KOPT-K1 (cell line): ENCODE measurements around the gene OR8B8.
"Not testable (repeated sequence)": the region's sequence is repeated elsewhere in the genome, so short reads cannot be mapped to it uniquely, and the experiment has no call there.

ENCODE experiments used
- H3K27ac ChIP-seq: fragments of 200-600 bp; sonication (generic); 2 replicates; pipeline ENCODE4 v1.5.1; 2016; ENCODE audit warnings: antibody characterized with exemption, mild to moderate bottlenecking, low read depth, low read length; ENCODE audit not compliant: poor library complexity, severe bottlenecking
- H3K36me3 ChIP-seq: fragments of 200-600 bp; sonication (generic); 2 replicates; pipeline ENCODE4 v1.5.1; 2017; ENCODE audit warnings: antibody characterized with exemption, mild to moderate bottlenecking, low read length, moderate library complexity; ENCODE audit not compliant: insufficient read depth
- H3K9me3 ChIP-seq: fragments of 200-600 bp; sonication (generic); 2 replicates; pipeline ENCODE4 v1.5.1; 2017; ENCODE audit warnings: antibody characterized with exemption, low read length, mild to moderate bottlenecking; ENCODE audit not compliant: insufficient read depth, poor library complexity, severe bottlenecking

The OR8B8 gene

DNA sequence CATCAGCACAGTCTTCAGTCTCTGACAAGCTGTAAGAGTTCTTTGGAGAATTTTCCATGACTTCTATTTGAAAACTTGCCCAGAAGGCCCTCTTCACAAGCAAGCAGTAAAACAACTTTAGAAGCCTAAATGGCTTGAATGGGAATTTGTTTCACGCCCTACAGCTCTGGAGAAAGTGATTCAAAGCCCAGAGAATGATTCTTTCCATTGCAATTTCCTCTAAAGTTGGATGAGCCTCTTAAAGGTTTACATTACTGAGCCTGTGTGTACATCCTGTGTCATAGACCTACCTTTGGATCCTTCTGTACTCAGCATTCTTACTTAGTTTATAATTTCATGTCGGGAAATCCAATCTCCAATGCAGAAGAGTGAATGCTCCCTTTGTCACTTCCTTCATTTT is 39.9 kb downstream of the OR8B8 start:
- H3K9me3 ChIP-seq, result no peaks in the 10 kb centered on the region
- no peak overlapping the region for H3K27ac ChIP-seq
- no peaks in the 10 kb centered on the region for H3K36me3 ChIP-seq

DNA sequence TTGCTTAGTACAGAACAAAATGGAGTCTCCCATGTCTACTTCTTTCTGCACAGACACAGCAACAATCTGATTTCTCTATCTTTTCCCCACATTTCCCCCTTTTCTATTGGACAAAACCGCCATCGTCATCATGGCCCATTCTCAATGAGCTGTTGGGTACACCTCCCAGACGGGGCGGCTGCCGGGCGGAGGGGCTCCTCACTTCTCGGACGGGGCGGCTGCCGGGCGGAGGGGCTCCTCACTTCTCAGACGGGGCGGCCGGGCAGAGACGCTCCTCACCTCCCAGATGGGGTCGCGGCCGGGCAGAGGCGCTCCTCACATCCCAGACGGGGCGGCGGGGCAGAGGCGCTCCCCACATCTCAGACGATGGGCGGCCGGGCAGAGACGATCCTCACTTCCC is 42.3 kb downstream of the OR8B8 start:
- H3K36me3 ChIP-seq, H3K27ac ChIP-seq, H3K9me3 ChIP-seq: not testable (repeated sequence)

DNA sequence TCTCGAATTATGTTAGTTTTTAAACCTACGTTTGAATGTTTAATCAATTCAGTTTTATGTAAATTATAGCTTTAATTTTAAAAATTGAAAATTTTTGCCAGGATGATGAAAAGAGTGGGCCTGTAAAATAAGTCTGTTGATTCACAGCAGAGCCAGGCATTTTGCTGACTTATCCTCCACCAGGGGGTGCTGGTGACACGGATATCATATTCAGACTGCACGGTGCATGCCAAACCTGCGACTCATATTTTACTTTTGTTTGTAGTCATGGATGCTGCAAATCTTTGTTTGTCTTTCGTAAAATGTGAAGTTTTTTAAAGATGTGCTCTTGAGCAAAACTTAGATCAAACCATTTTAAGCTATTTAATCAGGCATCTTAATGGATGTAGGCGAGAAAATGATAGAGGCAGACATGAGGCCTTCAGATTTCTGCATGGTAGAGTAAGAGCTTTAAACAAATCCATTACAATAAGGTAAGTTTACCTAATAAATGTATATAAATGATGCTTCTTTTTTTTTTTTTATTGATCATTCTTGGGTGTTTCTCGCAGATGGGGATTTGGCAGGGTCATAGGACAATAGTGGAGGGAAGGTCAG is 43.1 kb downstream of the OR8B8 start:
- Histone ChIP-seq H3K36me3 (no peaks in the 10 kb centered on the region), H3K9me3 (no peaks in the 10 kb centered on the region)

DNA sequence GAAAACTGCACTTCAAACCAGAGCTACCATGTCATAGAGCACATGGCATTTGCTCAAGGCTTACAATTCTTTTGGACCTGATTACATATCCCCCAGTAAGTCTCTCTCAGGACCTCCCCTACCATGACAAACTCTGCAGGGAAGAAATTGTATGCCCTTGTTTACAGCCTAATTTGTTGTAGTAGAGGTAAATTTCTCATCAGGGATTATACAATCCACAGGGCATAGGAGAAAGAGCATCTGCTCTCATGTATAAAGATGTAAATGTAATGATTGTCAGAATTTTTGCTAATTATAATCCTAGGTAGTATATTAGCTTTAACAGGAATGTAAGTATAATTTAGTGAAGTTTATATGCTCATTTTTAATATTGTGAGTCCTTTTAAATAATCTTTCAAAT is 46.6 kb downstream of the OR8B8 start, which contains the start of gene OR8B3:
TSS of gene OR8B3 (minus strand) at position 101 of the 400 bp plus-strand sequence. CDS start 1,673 bp downstream, outside the sequence.
- no peak within 1 kb of the TSS for H3K27ac ChIP-seq
- no peaks in the 10 kb centered on the region for H3K9me3 ChIP-seq
- H3K36me3 ChIP-seq, result no peaks in the 10 kb centered on the region

More for the DNA sequence above, 43.1 kb downstream of the OR8B8 start:
- no peak overlapping the region for H3K27ac ChIP-seq

DNA sequence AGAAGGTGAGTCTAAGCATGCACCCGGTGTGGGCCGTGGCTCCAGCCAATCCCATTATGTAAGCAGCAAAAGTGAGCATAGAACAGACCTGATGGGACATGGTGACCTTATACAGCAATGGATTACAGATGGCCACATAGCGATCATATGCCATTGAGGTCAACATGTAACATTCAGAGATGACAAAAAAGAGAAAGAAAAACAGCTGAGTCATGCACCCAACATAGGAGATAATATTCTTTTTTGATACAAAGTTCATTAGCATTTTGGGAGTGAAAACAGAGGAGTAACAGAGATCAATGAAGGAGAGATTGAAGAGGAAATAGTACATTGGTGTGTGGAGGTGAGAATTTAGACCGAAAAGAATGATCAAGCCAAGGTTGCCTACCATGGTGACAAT is 48.6 kb downstream of the OR8B8 start:
- not testable (repeated sequence) for H3K9me3 ChIP-seq, H3K36me3 ChIP-seq, H3K27ac ChIP-seq

DNA sequence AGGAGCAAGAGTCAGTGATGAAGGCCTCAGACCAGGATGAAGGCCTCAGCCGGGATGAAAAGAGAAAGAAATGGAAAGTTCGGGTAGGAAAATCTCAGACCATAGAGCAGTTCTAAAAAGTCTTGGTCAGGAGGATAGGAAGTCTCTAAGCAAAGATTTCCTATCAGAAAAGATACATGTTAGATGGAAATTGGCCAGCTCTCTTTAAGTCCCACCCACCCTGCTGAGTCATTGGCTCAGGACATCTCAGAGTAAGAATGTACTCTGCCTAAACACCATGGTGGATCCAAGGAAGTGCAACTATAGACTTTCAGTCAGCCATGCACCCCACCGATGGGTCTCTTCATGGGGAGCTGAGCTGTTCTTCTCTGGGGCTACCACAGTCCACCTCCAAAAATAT is 51.1 kb downstream of the OR8B8 start:
- Histone ChIP-seq H3K9me3 (no peaks in the 10 kb centered on the region), H3K36me3 (no peaks in the 10 kb centered on the region), H3K27ac (no peak overlapping the region)
